Measurements from ENCODE around the gene TDRD12. TPM values are rescaled to one million over a fixed set of nuclear protein-coding genes. Genes with fewer than 3 reads are reported as not detected.
A peak's percentile ranks its signal among the peaks of the same experiment; 100 is the strongest.
"Not testable (repeated sequence)": the region's sequence is repeated elsewhere in the genome, so short reads cannot be mapped to it uniquely, and the experiment has no call there.

Gene TDRD12
- total RNA-seq, 1 experiment from 2014 or later: 0.64 TPM

DNA sequence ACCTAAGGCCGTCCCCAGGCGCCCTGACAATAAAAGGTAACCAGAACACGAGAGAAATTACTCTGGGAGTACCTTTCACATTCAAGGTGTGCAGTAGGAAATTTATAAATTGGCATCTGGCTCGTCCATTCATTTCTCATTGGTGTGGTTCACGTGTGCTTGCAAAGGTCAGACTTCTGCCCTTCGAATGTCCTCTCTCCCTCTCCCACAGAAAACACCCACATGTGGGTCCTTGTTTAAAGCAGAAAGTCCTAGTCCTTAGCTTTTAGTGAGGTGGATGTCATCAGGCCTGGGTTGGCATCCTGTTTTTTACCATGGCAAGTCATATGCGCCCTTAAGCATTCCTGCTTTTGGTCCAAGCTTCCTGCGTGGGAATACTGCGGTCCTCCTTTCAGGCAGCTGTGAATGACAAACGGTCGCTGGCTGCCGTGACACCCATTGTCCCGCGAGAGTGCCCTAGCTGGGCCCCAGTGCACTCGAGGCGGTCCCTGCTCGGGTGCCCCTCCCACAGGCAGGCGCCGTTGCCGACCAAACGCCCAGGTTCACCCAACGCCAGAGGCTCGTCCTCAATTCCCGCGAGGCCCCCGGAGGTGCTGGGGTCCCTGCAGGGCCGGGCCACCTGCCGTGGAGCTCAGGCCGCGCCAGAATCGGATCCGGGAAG, 28.1 kb upstream of the TDRD12 start, which contains the start of gene NUDT19:
Gene NUDT19 (plus strand): TSS at position 531 of the 661 bp plus-strand sequence. CDS start 140 bp downstream, outside the sequence.
- no peaks in the 10 kb centered on the region for H3K4me1 ChIP-seq (ENCODE audit: insufficient read depth, low read length, poor library complexity, severe bottlenecking)
- no peak for TF ChIP-seq EZH2 (IDR thresholded peaks at IDR 0.05; ENCODE audit: borderline replicate concordance, low read depth, low read length, poor library complexity, severe bottlenecking)
- TF ChIP-seq, protein P1, sequence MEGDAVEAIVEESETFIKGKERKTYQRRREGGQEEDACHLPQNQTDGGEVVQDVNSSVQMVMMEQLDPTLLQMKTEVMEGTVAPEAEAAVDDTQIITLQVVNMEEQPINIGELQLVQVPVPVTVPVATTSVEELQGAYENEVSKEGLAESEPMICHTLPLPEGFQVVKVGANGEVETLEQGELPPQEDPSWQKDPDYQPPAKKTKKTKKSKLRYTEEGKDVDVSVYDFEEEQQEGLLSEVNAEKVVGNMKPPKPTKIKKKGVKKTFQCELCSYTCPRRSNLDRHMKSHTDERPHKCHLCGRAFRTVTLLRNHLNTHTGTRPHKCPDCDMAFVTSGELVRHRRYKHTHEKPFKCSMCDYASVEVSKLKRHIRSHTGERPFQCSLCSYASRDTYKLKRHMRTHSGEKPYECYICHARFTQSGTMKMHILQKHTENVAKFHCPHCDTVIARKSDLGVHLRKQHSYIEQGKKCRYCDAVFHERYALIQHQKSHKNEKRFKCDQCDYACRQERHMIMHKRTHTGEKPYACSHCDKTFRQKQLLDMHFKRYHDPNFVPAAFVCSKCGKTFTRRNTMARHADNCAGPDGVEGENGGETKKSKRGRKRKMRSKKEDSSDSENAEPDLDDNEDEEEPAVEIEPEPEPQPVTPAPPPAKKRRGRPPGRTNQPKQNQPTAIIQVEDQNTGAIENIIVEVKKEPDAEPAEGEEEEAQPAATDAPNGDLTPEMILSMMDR (conservative IDR thresholded peaks at IDR 0.05; ENCODE audit: low read depth, low read length): no peak
- peak within 1 kb of the TSS; percentile 62 for H3K4me3 ChIP-seq (ENCODE audit: low read depth, low read length, poor library complexity, severe bottlenecking)
- H3K27ac ChIP-seq (ENCODE audit: low read depth, low read length, poor library complexity, severe bottlenecking): peak within 1 kb of the TSS; percentile 81
- BruUV-seq (replicated peaks): no TSS peak
- DNase-seq (ENCODE audit: low spot score): peak; percentile 88
- intact Hi-C loops (cut with micrococcal nuclease; ENCODE audit: unreplicated experiment): loop anchor here (5.0 kb wide), 1 partner anchor 281 kb away; the partner anchor contains the start of genes CEP89 and FAAP24
- H3K36me3 ChIP-seq (ENCODE audit: insufficient read depth, low read length, poor library complexity, severe bottlenecking): no peaks in the 10 kb centered on the region
- H3K9me3 ChIP-seq (ENCODE audit: low read depth, low read length, poor library complexity, severe bottlenecking): no peaks in the 10 kb centered on the region
- ChIA-PET POLR2A (ENCODE audit: low non-redundant PET) (no interaction called here), CTCF (no interaction called here)
- H3K27me3 ChIP-seq (replicated peaks; ENCODE audit: insufficient read depth, low read depth, low read length, poor library complexity): no peaks in the 10 kb centered on the region

DNA sequence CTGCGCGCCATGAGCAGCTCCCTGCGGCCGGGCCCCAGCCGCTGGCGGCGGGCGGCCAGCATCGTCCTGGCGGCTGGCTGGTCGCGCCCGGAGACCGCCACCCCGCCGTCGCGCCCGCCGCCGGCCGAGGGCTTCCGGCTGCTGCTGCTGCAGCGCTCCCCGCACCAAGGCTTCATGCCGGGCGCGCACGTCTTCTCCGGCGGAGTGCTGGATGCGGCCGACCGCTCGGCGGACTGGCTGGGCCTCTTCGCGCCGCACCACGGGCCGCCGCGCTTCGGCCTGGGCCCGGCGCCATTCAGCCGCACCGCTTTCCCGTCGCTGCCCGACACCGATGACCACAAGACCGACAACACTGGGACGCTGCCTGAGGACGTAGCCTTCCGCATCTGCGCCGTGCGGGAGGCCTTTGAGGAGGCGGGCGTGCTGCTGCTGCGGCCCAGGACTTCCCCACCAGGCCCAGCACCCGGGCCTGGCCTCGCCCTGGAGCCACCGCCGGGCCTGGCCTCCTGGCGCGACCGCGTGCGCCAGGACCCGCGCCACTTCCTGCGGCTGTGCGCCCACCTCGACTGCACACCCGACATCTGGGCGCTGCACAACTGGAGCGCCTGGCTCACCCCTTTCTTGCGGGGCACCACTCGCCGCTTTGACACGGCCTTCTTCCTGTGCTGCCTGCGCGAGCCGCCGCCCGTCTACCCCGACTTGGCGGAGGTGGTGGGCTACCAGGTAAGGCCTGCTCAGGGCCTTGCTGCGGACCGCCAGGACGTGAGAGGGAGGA, 27.4 kb upstream of the TDRD12 start:
- CTCF ChIA-PET: no interaction called here
- Histone ChIP-seq H3K36me3 (ENCODE audit: insufficient read depth, low read length, poor library complexity, severe bottlenecking) (no peaks in the 10 kb centered on the region), H3K27ac (ENCODE audit: low read depth, low read length, poor library complexity, severe bottlenecking) (peak overlapping the region; percentile 81), H3K9me3 (ENCODE audit: low read depth, low read length, poor library complexity, severe bottlenecking) (no peaks in the 10 kb centered on the region), H3K27me3 (replicated peaks; ENCODE audit: insufficient read depth, low read depth, low read length, poor library complexity) (no peaks in the 10 kb centered on the region), H3K4me3 (ENCODE audit: low read depth, low read length, poor library complexity, severe bottlenecking) (peak overlapping the region; percentile 62), H3K4me1 (ENCODE audit: insufficient read depth, low read length, poor library complexity, severe bottlenecking) (no peaks in the 10 kb centered on the region)
- DNase-seq (ENCODE audit: low spot score): peak; percentile 54
- POLR2A ChIA-PET (ENCODE audit: low non-redundant PET): no interaction called here
- TSS peak; percentile 27 for BruUV-seq (replicated peaks)
- TF ChIP-seq, protein P1 (conservative IDR thresholded peaks at IDR 0.05; ENCODE audit: low read depth, low read length): no peak
- TF ChIP-seq EZH2 (IDR thresholded peaks at IDR 0.05; ENCODE audit: borderline replicate concordance, low read depth, low read length, poor library complexity, severe bottlenecking): no peak
- intact Hi-C loops (cut with micrococcal nuclease; ENCODE audit: unreplicated experiment): loop anchor here (5.0 kb wide), 1 partner anchor 280 kb away; the partner anchor contains the start of genes CEP89 and FAAP24

DNA sequence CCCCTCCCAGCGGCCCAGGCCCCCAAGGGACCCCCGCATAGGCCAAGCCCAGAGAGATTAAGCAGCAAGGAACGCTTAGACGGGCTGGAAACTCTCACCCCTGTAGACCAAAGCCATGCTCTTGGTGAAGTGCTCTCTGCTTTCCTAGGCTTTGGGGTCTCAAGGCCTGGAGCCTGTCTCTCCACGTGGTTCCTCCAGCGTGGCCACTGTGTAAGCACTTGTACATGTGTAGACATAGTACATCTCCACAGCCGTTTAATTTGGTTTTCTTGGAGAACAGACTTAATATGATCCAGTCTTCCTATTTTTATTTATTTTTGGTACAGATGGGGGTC, 26.9 kb upstream of the TDRD12 start:
- DNase-seq (ENCODE audit: low spot score): no peak
- TF ChIP-seq, protein P1 (conservative IDR thresholded peaks at IDR 0.05; ENCODE audit: low read depth, low read length): no peak
- TF ChIP-seq EZH2 (IDR thresholded peaks at IDR 0.05; ENCODE audit: borderline replicate concordance, low read depth, low read length, poor library complexity, severe bottlenecking): no peak
- BruUV-seq (replicated peaks): no TSS peak
- Histone ChIP-seq H3K27ac (ENCODE audit: low read depth, low read length, poor library complexity, severe bottlenecking) (peak overlapping the region; percentile 81), H3K4me1 (ENCODE audit: insufficient read depth, low read length, poor library complexity, severe bottlenecking) (no peaks in the 10 kb centered on the region), H3K36me3 (ENCODE audit: insufficient read depth, low read length, poor library complexity, severe bottlenecking) (no peaks in the 10 kb centered on the region), H3K27me3 (replicated peaks; ENCODE audit: insufficient read depth, low read depth, low read length, poor library complexity) (no peaks in the 10 kb centered on the region), H3K4me3 (ENCODE audit: low read depth, low read length, poor library complexity, severe bottlenecking) (peak overlapping the region; percentile 62), H3K9me3 (ENCODE audit: low read depth, low read length, poor library complexity, severe bottlenecking) (no peaks in the 10 kb centered on the region)
- CTCF ChIA-PET: no interaction called here
- POLR2A ChIA-PET (ENCODE audit: low non-redundant PET): no interaction called here
- intact Hi-C loops (cut with micrococcal nuclease; ENCODE audit: unreplicated experiment): loop anchor here (5.0 kb wide), 1 partner anchor 280 kb away; the partner anchor contains the start of genes CEP89 and FAAP24

DNA sequence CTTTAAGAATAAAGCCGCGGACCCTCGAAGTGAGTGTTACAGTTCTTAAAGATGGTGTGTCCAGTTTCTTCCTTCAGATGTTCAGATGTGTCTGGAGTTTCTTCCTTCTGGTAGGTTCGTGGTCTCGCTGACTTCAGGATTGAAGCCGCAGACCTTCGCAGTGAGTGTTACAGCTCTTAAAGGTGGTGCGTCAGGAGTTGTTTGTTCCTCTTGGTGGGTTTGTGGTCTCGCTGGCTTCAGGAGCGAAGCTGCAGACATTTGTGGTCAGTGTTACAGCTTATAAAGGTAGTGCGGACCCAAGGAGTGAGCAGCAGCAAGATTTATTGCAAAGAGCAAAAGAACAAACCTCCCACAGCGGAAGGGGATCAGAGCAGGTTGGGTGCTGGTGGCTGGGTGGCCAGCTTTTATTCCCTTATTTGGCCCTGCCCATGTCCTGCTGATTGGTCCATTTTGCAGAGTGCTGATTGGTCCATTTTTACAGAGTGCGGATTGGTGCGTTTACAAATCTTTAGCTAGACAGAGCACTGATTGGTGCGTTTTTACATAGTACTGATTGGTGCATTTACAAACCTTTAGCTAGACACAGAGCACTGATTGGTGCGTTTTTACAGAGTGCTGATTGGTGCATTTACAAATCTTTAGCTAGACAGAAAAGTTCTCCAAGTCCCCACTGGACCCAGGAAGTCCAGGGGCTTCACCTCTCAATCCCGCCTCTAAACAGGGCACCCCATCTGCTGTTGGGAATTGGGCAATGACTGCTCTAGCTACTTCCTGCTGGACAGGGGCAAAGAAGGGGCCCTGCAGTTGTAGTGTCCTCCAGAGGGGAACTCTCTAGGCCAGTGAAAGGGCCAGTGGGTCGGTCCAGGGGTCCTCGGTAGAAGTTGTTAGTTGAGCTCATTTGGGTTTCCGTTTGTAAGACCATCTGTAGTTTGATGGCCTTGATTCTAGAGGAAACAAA, 26.1 kb upstream of the TDRD12 start:
- H3K9me3 ChIP-seq (ENCODE audit: low read depth, low read length, poor library complexity, severe bottlenecking); H3K4me1 ChIP-seq (ENCODE audit: insufficient read depth, low read length, poor library complexity, severe bottlenecking); H3K27me3 ChIP-seq (replicated peaks; ENCODE audit: insufficient read depth, low read depth, low read length, poor library complexity); BruUV-seq (replicated peaks); POLR2A ChIA-PET (ENCODE audit: low non-redundant PET); H3K36me3 ChIP-seq (ENCODE audit: insufficient read depth, low read length, poor library complexity, severe bottlenecking); DNase-seq (ENCODE audit: low spot score): not testable (repeated sequence)
- Histone ChIP-seq H3K27ac (ENCODE audit: low read depth, low read length, poor library complexity, severe bottlenecking) (peak overlapping the region; percentile 81), H3K4me3 (ENCODE audit: low read depth, low read length, poor library complexity, severe bottlenecking) (peak overlapping the region; percentile 62)
- CTCF ChIA-PET: interaction anchor here (0.6 kb wide), 1 partner anchor 43 kb away, joined by 10 read pairs; no protein-coding TSS in a partner anchor
- intact Hi-C loops (cut with micrococcal nuclease; ENCODE audit: unreplicated experiment): loop anchor here (5.0 kb wide), 1 partner anchor 279 kb away; the partner anchor contains the start of genes CEP89 and FAAP24

Data from A673 (cell line).